ENCODE measurements around the gene PTPN1.

The PTPN1 gene

DNA sequence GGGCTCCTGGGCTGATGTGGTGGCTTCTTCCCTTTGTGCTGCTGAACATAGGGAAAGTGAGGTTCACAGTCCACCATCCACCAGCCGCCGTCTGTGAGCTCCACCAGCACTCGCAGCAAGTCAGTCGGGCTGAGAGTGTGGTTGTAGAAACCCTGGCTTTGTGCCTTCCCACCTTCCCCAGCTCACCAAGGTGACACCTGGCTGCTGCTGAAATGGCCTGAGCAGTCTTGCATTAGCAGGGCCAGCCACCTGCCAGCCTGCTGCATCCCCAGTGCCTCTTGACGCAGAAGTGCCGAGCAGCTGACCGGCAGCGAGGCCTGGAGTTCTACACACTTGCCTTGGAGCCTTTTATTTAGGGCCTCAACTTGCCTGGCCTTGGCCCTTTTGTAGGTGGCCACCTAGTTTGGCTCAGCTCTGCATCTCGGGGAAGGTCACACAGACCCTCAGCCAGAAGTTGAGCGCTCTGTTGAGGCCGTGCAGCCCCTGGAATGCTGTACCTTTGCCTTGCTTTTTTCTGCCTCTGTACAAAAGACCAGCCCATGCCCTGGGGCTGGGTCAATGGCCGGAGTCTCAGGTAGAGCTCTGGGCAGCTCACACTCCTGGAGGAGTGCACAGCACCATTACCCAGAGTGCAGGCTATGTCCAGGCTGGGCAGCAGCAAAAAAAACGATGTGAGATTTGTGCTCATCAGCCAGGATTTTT lies 76.5 kb downstream of the PTPN1 start:
- in situ Hi-C loops (cut with MboI; ENCODE audit: low sequenced_read_pairs): loop anchor here (10.0 to 25.0 kb wide), 2 partner anchors 312 to 624 kb away; no protein-coding TSS in a partner anchor

DNA sequence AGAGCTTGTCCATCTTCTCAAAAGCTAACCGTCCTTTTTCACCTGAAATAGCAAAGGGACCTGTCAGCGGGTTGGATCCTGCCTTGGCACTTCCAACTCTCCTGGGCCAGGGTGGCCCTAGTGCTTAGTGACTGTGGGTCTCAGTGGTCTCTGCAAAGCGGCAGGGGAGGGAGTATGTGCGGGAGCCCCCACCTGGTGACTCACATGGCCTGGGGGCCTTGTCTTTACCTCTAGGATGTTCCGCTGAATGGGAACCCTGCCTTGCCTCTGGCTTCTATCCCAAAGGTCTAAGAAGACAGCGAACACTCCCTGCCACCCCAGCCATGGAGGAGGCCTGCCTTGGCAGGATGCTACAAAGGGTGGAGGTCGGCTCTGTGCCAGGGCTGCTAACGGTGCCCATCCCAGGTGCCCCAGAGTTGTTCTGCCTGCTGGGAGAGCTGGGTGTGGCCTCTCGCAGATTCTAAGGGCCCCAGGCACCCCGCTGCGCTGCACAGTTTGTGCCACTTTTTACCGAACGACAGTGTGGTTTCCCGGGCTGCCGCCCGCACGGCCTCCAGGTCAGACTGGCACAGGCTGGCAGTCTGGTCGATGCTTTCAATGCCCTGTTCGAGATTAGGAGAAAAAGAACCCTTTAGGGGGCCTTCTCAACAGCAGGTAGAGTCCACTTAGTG lies 77.2 kb downstream of the PTPN1 start:
- in situ Hi-C loops (cut with MboI; ENCODE audit: low sequenced_read_pairs): loop anchor here (10.0 to 25.0 kb wide), 2 partner anchors 313 to 625 kb away; no protein-coding TSS in a partner anchor

GRCh38 chr20:50588034-50588736 lies 78.0 kb downstream of the PTPN1 start:
- in situ Hi-C loops (cut with MboI; ENCODE audit: low sequenced_read_pairs): loop anchor here (10.0 to 25.0 kb wide), 2 partner anchors 313 to 626 kb away; no protein-coding TSS in a partner anchor

GRCh38 chr20:50589548-50590347 lies 79.6 kb downstream of the PTPN1 start:
- in situ Hi-C loops (cut with MboI; ENCODE audit: low sequenced_read_pairs): loop anchor here (10.0 to 25.0 kb wide), 2 partner anchors 315 to 627 kb away; no protein-coding TSS in a partner anchor

DNA sequence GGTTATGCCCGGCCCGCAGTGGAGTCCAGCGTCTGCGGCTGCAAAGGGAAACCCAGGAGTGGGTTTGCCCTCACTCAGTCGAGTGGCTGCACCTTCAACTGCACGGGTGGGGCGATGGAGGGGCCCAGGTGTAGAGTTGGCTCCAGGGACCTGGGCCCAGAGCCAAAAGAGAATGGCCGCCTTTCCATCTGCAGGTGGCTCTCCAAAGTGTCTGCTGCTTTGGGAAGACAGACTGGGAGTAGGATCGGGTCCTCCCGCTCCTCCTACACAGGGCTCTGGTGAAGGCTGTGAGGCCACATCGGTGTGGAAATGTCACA lies 80.1 kb downstream of the PTPN1 start:
- in situ Hi-C loops (cut with MboI; ENCODE audit: low sequenced_read_pairs): loop anchor here (25.0 kb wide), 1 partner anchor 628 kb away; no protein-coding TSS in a partner anchor

DNA sequence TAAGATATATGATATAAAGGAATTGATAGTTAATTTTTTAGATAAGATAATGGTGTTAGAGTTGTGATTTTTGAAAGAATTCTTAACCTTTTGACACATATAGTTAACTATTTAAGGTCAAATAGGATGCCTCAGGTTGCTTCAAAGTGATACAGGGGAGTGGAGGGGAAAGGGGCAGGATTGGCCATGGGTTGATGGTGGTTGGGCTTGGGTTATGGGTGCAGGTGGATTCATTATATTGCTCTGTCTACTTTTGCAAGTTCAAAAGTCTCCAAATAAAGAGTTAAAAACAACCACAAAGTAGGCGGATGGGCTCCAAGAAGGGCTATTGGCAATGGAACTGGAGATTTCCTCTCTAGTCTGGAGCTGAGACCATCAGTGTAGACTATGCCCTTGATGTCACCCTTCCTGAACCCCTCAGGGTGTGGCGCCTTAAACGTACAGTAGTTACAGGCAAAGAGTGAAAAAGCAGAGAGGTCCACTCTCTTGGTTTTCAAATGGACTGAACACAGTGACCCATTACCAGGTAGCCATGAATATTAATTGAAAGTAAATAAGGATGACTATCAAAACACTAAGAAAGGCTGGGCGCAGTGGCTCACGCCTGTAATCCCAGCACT lies 81.2 kb downstream of the PTPN1 start:
- in situ Hi-C loops (cut with MboI; ENCODE audit: low sequenced_read_pairs): loop anchor here (25.0 kb wide), 1 partner anchor 629 kb away; no protein-coding TSS in a partner anchor

- in situ Hi-C loops (cut with MboI; ENCODE audit: low sequenced_read_pairs): loop anchor here (25.0 kb wide), 1 partner anchor 630 kb away; no protein-coding TSS in a partner anchor
Observed at GRCh38 chr20:50592282-50593004, 82.3 kb downstream of the PTPN1 start.

DNA sequence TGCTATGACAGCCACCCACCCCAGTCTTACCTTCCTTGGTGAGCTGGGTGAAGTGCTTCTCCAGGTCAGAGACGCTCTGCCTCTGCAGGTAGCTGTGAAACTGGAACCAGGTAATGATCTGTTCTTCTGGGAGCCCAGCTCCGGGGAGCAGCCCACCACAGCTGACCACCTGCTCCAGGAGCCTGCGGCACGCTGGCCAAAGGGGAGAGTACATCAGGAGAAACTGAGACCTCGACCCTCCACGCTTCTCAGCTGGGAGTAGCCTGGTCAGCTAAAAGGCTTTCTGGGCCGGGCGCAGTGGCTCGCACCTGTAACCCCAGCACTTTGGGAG lies 82.8 kb downstream of the PTPN1 start:
- in situ Hi-C loops (cut with MboI; ENCODE audit: low sequenced_read_pairs): loop anchor here (25.0 kb wide), 1 partner anchor 631 kb away; no protein-coding TSS in a partner anchor

- in situ Hi-C loops (cut with MboI; ENCODE audit: low sequenced_read_pairs): loop anchor here (25.0 kb wide), 1 partner anchor 632 kb away; no protein-coding TSS in a partner anchor
Observed at GRCh38 chr20:50594231-50594590, 84.0 kb downstream of the PTPN1 start.

DNA sequence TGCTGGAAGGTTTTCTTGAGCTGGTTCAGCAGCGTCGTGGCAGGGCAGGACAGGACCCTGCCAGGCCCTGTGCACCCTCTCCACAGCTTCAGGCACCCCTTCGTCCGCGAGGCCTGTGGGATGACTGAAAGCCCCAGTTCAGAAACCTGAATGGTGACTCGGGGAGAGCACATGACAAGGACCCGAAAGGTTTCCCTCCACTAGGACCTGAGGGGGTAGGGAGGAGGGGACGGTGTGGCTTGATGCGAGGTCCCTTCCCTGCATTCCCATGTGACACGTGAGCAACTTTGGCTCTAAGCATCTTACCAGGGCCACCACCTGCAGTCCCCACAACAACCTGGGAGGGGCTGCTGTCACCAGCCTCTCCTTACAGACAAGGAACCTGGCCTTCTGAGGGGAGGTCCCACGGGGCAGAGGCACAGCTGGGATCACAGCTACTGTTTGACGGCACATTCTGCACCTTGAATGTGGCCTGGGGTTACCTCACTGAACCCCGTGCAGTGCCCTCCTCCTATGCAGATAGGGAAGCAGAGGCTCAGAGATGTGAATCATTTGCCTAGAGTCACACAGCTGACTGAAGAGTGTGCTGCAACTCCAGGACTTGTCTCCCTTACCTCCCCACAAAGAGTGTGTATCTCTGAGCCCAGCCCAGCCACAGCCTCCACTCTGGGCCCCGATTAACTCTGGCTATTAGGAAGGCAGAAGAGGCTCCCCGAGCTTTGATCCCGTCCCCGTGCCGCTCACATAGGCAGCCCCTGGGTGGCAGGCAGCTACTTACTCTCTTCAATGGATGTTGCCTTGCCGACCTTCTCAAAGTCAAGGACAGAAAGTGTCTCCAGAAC lies 84.6 kb downstream of the PTPN1 start:
- in situ Hi-C loops (cut with MboI; ENCODE audit: low sequenced_read_pairs): loop anchor here (25.0 kb wide), 1 partner anchor 633 kb away; no protein-coding TSS in a partner anchor

- in situ Hi-C loops (cut with MboI; ENCODE audit: low sequenced_read_pairs): loop anchor here (25.0 kb wide), 1 partner anchor 633 kb away; no protein-coding TSS in a partner anchor
Observed at GRCh38 chr20:50595433-50595895, 85.3 kb downstream of the PTPN1 start.

DNA sequence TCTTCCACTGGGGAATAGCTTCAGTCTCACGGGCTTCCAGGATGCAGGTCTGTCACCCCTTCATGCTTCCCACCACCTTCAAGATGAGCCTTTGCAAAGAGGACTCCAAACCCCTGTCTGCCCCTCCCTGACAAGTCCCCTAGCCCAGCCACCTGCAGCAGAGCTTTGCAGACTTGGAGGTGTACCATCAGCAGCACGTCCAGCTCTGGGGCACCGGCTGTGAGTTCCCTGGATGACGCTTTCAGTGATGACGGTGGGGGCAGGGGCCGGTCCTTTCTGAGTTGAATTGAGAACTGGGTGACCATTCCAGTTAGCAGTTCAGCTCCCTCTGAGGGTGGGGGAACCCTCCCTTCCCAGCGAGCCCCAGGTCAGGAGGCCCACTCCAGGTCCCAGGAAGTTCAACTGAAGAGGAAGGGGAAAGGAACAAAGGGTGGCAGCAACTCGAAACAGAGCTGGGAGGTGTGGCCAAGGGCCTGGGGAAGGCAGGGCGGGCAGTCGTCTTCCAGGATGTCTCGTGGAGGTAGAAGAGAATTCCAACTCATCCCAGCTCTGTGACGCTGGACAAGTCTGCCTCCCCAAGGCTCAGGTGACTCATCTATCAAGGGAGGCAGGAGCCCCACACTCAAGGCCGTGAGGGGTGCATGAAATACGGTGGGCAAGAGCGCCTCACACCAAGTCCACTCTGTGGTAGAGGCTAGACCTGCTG lies 86.0 kb downstream of the PTPN1 start:
- in situ Hi-C loops (cut with MboI; ENCODE audit: low sequenced_read_pairs): loop anchor here (25.0 kb wide), 1 partner anchor 634 kb away; no protein-coding TSS in a partner anchor

GRCh38 chr20:50596694-50597021 lies 86.5 kb downstream of the PTPN1 start:
- in situ Hi-C loops (cut with MboI; ENCODE audit: low sequenced_read_pairs): loop anchor here (25.0 kb wide), 1 partner anchor 634 kb away; no protein-coding TSS in a partner anchor

DNA sequence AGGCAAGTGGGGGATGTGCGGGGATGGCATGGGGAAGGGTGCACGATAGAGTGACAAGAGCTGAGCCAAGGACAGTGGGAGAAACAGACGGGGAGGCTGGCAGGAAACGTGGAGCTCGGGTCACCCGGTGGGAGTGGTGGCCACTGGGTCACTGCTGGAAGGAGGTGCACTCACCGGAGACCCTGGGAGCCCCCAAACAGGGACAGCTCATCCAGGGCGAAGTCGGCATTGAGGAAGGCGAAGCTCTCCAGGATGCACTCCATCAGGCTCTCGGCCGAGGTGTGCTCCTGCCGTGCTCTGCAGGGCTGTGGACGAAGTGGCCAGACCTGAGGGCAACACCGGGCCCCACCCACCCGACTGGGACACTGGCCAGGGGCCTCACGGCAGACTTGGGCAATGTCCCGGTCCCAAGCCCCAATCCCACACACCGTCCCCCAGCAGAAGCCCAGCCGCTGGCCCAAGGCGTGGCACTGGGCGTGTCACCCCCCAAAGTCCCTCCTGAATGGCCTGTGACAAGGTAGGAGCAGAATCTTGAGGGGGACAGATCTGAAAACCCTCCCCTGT lies 87.3 kb downstream of the PTPN1 start:
- in situ Hi-C loops (cut with MboI; ENCODE audit: low sequenced_read_pairs): loop anchor here (25.0 kb wide), 1 partner anchor 635 kb away; no protein-coding TSS in a partner anchor

- in situ Hi-C loops (cut with MboI; ENCODE audit: low sequenced_read_pairs): loop anchor here (25.0 kb wide), 1 partner anchor 636 kb away; no protein-coding TSS in a partner anchor
Observed at GRCh38 chr20:50598074-50598473, 87.9 kb downstream of the PTPN1 start.

GRCh38 chr20:50598768-50599167 lies 88.6 kb downstream of the PTPN1 start:
- in situ Hi-C loops (cut with MboI; ENCODE audit: low sequenced_read_pairs): loop anchor here (25.0 kb wide), 1 partner anchor 636 kb away; no protein-coding TSS in a partner anchor

- in situ Hi-C loops (cut with MboI; ENCODE audit: low sequenced_read_pairs): no loop called here
Observed at GRCh38 chr20:50600281-50600895, 90.2 kb downstream of the PTPN1 start.

Data from HL-60/S4 (cell line).